Vagina (tissue), 2 donors: ENCODE measurements around the gene AGER.

Experiments
- CTCF ChIP-seq, 3 experiments: fragments of 450-650 bp in 2 of 3; fragments of 200-600 bp in 1 of 3; sonication (generic) in 1 of 3; IDR thresholded peaks; one replicate each; pipeline ENCODE4 v1.5.1; 2017 to 2019; ENCODE audit warnings: antibody characterized with exemption in 3 of 3, mild to moderate bottlenecking in 2 of 3, moderate library complexity in 2 of 3
- POLR2A ChIP-seq, 2 donors: fragments of 450-650 bp; IDR thresholded peaks; one replicate each; pipeline ENCODE4 v1.6.1; 2017; ENCODE audit warnings: antibody characterized with exemption in 2 of 2, mild to moderate bottlenecking in 2 of 2, moderate library complexity in 2 of 2
- POLR2AphosphoS5 ChIP-seq, 2 donors: sonication (generic); formaldehyde crosslinking; IDR thresholded peaks; one replicate each; pipeline ENCODE4 v1.9.0; 2017; ENCODE audit warnings: antibody characterized with exemption in 2 of 2, mild to moderate bottlenecking in 2 of 2, low read depth in 1 of 2; ENCODE audit not compliant: insufficient read depth in 1 of 2

GRCh38 chr6:32151181-32151862, 32.7 kb downstream of the AGER start:
- TF ChIP-seq CTCF (IDR thresholded peaks at IDR 0.05) = no peak
- no peak for TF ChIP-seq POLR2A (IDR thresholded peaks at IDR 0.05)
- no peak for TF ChIP-seq POLR2AphosphoS5 (IDR thresholded peaks at IDR 0.05; ENCODE audit: insufficient read depth in 1 of 2, low read depth in 1 of 2)
